ENCODE results near the gene MMP3.
A peak's percentile ranks its signal among the peaks of the same experiment; 100 is the strongest.

The MMP3 gene

DNA sequence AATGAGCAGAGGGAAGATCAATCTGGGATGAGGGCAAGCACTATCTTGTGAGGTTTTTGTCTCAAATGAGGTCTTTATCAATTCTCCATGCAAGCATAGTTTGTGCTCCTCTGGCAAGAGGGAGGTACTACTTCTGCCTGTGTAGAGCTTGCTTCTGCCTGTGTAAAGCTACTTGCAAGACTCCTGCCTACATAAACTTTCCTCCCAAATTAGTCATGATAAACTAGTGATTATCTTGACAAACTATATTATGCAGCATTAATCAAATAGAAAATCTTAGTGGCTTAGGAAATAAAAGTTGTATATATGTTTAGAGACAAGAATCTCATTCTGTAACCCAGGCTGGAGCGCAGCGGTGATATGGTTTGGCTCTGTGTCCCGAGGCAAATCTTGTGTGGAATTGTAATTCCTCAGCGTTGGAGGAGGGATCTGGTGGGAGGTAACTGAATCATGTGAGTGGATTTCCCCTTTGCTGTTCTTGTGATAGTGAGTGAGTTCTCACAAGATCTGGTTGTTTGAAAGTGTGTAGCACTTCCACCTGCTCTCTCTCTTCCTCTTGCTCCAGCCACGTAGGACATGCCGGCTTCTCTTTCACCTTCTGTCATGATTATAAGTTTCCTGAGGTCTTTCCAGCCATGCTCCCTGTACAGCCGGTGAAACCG lies 54.9 kb downstream of the MMP3 start:
- peak; percentile 17 to 56 for DNase-seq
